Peyer's patch (tissue), 4 donors: ENCODE measurements around the gene STAT6.
A peak's percentile ranks its signal among the peaks of the same experiment; 100 is the strongest.

ENCODE experiments used
- POLR2A ChIP-seq, 2 donors: fragments of 450-650 bp; IDR thresholded peaks; one replicate each; pipeline ENCODE4 v1.5.1; 2017; ENCODE audit warnings: antibody characterized with exemption in 2 of 2, mild to moderate bottlenecking in 2 of 2, moderate library complexity in 2 of 2
- TF ChIP-seq, protein P1 (sequence below), 6 experiments: fragments of 450-650 bp in 4 of 6; fragments of 200-600 bp in 2 of 6; sonication (generic) in 1 of 6; IDR thresholded peaks; one replicate each; pipeline ENCODE4 v1.5.1; 2017 to 2019; ENCODE audit warnings: antibody characterized with exemption in 6 of 6, mild to moderate bottlenecking in 3 of 6, moderate library complexity in 1 of 6

DNA sequence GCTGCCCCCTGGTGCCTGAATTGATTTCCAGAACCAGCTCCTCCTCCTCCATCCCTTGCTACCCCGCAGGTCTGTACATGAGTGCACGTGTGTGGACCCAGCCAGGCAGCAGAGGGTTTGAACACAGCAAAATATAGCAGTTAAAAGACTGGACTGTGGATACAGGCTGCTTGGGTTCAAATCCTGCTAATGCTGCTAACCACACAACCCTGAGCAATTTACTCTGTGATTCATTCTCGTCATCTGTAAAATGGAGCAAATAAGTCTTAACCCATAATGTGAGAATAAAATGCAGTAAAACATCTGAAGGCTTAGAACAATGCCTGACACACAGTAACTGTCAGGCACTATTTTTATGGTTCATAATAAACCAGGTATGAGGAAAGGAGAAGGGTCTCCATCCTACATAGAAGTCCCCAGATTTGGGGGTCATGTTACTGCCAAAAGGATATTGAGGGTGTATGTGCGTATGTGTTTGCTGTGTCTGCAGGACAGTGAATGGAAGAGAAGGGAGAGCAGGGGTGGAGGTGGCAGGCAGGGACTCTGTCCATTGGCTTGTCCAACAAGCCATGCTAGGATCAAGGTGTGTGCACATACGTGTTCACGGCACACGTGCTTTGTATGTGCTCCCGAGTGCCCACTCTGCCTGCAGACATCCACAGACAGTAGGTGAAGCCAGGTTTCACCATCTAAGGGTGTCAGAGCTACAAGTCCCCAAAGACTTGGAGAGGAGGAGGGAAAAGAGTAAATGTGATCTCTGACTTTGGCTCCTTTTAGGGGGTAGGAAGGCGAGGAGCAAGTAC is 1.5 kb upstream of the STAT6 start:
- no peak for TF ChIP-seq POLR2A (IDR thresholded peaks at IDR 0.05)
- TF ChIP-seq, protein P1, sequence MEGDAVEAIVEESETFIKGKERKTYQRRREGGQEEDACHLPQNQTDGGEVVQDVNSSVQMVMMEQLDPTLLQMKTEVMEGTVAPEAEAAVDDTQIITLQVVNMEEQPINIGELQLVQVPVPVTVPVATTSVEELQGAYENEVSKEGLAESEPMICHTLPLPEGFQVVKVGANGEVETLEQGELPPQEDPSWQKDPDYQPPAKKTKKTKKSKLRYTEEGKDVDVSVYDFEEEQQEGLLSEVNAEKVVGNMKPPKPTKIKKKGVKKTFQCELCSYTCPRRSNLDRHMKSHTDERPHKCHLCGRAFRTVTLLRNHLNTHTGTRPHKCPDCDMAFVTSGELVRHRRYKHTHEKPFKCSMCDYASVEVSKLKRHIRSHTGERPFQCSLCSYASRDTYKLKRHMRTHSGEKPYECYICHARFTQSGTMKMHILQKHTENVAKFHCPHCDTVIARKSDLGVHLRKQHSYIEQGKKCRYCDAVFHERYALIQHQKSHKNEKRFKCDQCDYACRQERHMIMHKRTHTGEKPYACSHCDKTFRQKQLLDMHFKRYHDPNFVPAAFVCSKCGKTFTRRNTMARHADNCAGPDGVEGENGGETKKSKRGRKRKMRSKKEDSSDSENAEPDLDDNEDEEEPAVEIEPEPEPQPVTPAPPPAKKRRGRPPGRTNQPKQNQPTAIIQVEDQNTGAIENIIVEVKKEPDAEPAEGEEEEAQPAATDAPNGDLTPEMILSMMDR (IDR thresholded peaks at IDR 0.05): peak in 2 of 6 experiments; percentile 74 to 83
